Measurements from ENCODE around the gene TFAP2E. TPM values are rescaled to one million over a fixed set of nuclear protein-coding genes. Genes with fewer than 3 reads are reported as not detected.

TFAP2E gene
- total RNA-seq (2022; extraction: Qiagen RNA extraction; ENCODE audit: low read depth) = 0.40 to 0.93 TPM (median 0.65 TPM) in 5 replicates

GRCh38 chr1:35573198-35574124, at the start of gene TFAP2E:
TSS of gene TFAP2E (plus strand) at chr1:35573314. CDS start at chr1:35573578, 264 bp downstream.

GRCh38 chr1:35557118-35557610, 15.9 kb upstream of the TFAP2E start, which contains the start of gene KIAA0319L:
TSS of gene KIAA0319L (minus strand) at chr1:35557403. CDS start at chr1:35554491, 2,912 bp downstream.

GRCh38 chr1:35557611-35558373, 15.3 kb upstream of the TFAP2E start, which contains the start of gene NCDN:
TSS of gene NCDN (plus strand) at chr1:35557799. CDS start at chr1:35558191, 392 bp downstream.

GRCh38 chr1:35641233-35641866, 68.2 kb downstream of the TFAP2E start, which contains the start of gene PSMB2:
TSS of gene PSMB2 (minus strand) at chr1:35641526. CDS start at chr1:35641432, 94 bp downstream.

Other genes starting within 250 kb of the TFAP2E start
- 13.7 to 16.1 TPM (median 14.8 TPM) in 5 replicates for gene KIAA0319L, start 15.9 kb upstream of the TFAP2E start, total RNA-seq (2022; extraction: Qiagen RNA extraction; ENCODE audit: low read depth)
- 7.9 to 18.5 TPM (median 16.1 TPM) in 5 replicates for gene NCDN, start 15.5 kb upstream of the TFAP2E start, total RNA-seq (2022; extraction: Qiagen RNA extraction; ENCODE audit: low read depth)
- gene PSMB2, start 68.2 kb downstream of the TFAP2E start, total RNA-seq (2022; extraction: Qiagen RNA extraction; ENCODE audit: low read depth) = 89.3 to 105 TPM (median 98.5 TPM) in 5 replicates
- 11.6 to 15.8 TPM (median 14.4 TPM) in 5 replicates for gene C1orf216, start 145.6 kb downstream of the TFAP2E start, total RNA-seq (2022; extraction: Qiagen RNA extraction; ENCODE audit: low read depth)
- 9.6 to 14.3 TPM (median 11.2 TPM) in 5 replicates for gene CLSPN, start 196.7 kb downstream of the TFAP2E start, total RNA-seq (2022; extraction: Qiagen RNA extraction; ENCODE audit: low read depth)
- 3.2 to 6.9 TPM (median 4.0 TPM) in 5 replicates for gene AGO4, start 234.7 kb downstream of the TFAP2E start, total RNA-seq (2022; extraction: Qiagen RNA extraction; ENCODE audit: low read depth)